T-cell (primary cell): ENCODE data around the gene PRKACA. TPM values are rescaled to one million over a fixed set of nuclear protein-coding genes. Genes with fewer than 3 reads are reported as not detected.
A peak's percentile ranks its signal among the peaks of the same experiment; 100 is the strongest.

Experiments used
- ATAC-seq, 4 experiments: fragments of 200-7000 bp in 3 of 4; fragments of 150-1000 bp in 1 of 4; cut with Tn5 transposase; replicated peaks in 1 of 4; 1 replicate in 3 of 4; 2 replicates in 1 of 4; pipeline ENCODE4 v1.10.0; 2021; ENCODE audit warnings: moderate library complexity in 3 of 4, mild to moderate bottlenecking in 2 of 4, moderate number of reproducible peaks in 1 of 4
- CTCF ChIA-PET, 2 donors: fragments of 300-600 bp; sonication (Branson Sonifier 250); formaldehyde crosslinking; loops; one replicate each; lab custom pipeline; 2022; ENCODE audit warnings: antibody characterized with exemption in 2 of 2; lab: Charles Lee
- POLR2A ChIA-PET, 2 donors: fragments of 300-600 bp; sonication (Branson Sonifier 250); formaldehyde crosslinking; loops; one replicate each; lab custom pipeline; 2022; ENCODE audit warnings: antibody characterized with exemption in 2 of 2; lab: Charles Lee
- DNase-seq, 35 experiments: peaks; one replicate each; pipeline versions ENCODE4 v3.0.0 to v3.0.0-alpha.2; 2013 to 2023
- H3K27ac ChIP-seq: one replicate; pipeline ENCODE4 v1.5.1; 2013; ENCODE audit warnings: low read length
- H3K27me3 ChIP-seq, 2 experiments: replicated peaks in 1 of 2; 1 replicate in 1 of 2; 2 replicates in 1 of 2; pipeline versions ENCODE4 v1.6.1 to v1.7.0; 2013; ENCODE audit warnings: low read length in 1 of 2, mixed read lengths in 1 of 2; ENCODE audit not compliant: control insufficient read depth in 2 of 2, insufficient read depth in 2 of 2; ENCODE audit errors: extremely low read depth in 1 of 2
- H3K36me3 ChIP-seq, 2 donors: 1 replicate in 1 of 2; 2 replicates in 1 of 2; pipeline versions ENCODE4 v1.6.1 to v1.7.0; 2013; ENCODE audit warnings: low read length in 1 of 2; ENCODE audit not compliant: control insufficient read depth in 2 of 2, insufficient read depth in 1 of 2; ENCODE audit errors: extremely low read depth in 1 of 2
- H3K4me1 ChIP-seq, 2 experiments: 1 replicate in 1 of 2; 2 replicates in 1 of 2; pipeline versions ENCODE4 v1.6.1 to v1.7.0; 2013; ENCODE audit warnings: low read length in 2 of 2, mixed read lengths in 1 of 2; ENCODE audit not compliant: insufficient read depth in 2 of 2, control insufficient read depth in 1 of 2; ENCODE audit errors: extremely low read depth in 1 of 2
- H3K4me3 ChIP-seq, 2 donors: 1 replicate in 1 of 2; 2 replicates in 1 of 2; pipeline versions ENCODE4 v1.5.1 to v1.7.0; 2013; ENCODE audit warnings: mild to moderate bottlenecking in 2 of 2, low read length in 1 of 2, moderate library complexity in 1 of 2; ENCODE audit not compliant: control insufficient read depth in 1 of 2; ENCODE audit errors: extremely low read depth in 1 of 2
- H3K9me3 ChIP-seq: 2 replicates; pipeline ENCODE4 v1.7.0; 2013
- H3K27ac Mint-ChIP-seq, 2 donors: one replicate each; pipeline ENCODE4 v1.8.0; 2020 to 2021; ENCODE audit warnings: mild to moderate bottlenecking in 2 of 2, mixed read lengths in 2 of 2
- H3K27me3 Mint-ChIP-seq, 2 donors: one replicate each; pipeline ENCODE4 v1.8.0; 2021 to 2022; ENCODE audit warnings: mixed read lengths in 2 of 2
- H3K36me3 Mint-ChIP-seq: one replicate; pipeline ENCODE4 v1.8.0; 2021; ENCODE audit warnings: mixed read lengths
- H3K4me1 Mint-ChIP-seq, 3 donors: one replicate each; pipeline ENCODE4 v1.8.0; 2020 to 2022; ENCODE audit warnings: mixed read lengths in 3 of 3, mild to moderate bottlenecking in 1 of 3
- H3K4me3 Mint-ChIP-seq, 3 donors: one replicate each; pipeline ENCODE4 v1.8.0; 2020 to 2022; ENCODE audit warnings: mild to moderate bottlenecking in 3 of 3, mixed read lengths in 3 of 3, moderate library complexity in 3 of 3
- H3K9me3 Mint-ChIP-seq, 3 donors: one replicate each; pipeline ENCODE4 v1.8.0; 2020 to 2022; ENCODE audit warnings: mixed read lengths in 3 of 3
- WGBS: methylation state at CpG from one replicate; pipeline ENCODE4 v1.1.5; 2013; ENCODE audit warnings: missing lambda C conversion rate; ENCODE audit not compliant: insufficient coverage; 5-methylcytosine and 5-hydroxymethylcytosine counted together
- total RNA-seq, 35 experiments: library from RNA in 6 of 35; stranded (reverse) in 6 of 35; fragments of 120-200 nt in 1 of 35; gene quantifications; one replicate each; pipeline versions ENCODE4 v1.2.1 to v1.2.4 and lab custom pipeline; 2013 to 2026

Gene PRKACA
- total RNA-seq, 5 donors from 2014 or later (not counting 1 experiment from before 2014, with no cell fraction given), result 43.0 to 53.5 (median 48.9) TPM

DNA sequence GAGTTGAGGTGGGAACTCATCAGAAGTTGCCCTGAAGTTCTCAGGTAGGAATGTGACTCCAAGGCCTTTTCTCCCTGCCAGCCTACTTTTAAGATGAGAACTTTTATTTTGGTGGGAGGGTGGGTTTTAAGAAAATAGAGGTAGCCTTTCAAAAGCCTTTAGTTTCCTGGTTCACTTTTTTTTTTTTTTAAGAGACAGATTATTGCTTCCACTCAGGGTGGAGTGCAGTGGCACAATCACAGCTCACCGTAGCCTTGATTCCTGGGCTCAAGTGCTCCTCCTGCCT, 34.9 kb downstream of the PRKACA start:
- H3K27ac ChIP-seq, result no peak overlapping the region
- peak overlapping the region; percentile 63 to 72 for H3K27ac Mint-ChIP-seq

DNA sequence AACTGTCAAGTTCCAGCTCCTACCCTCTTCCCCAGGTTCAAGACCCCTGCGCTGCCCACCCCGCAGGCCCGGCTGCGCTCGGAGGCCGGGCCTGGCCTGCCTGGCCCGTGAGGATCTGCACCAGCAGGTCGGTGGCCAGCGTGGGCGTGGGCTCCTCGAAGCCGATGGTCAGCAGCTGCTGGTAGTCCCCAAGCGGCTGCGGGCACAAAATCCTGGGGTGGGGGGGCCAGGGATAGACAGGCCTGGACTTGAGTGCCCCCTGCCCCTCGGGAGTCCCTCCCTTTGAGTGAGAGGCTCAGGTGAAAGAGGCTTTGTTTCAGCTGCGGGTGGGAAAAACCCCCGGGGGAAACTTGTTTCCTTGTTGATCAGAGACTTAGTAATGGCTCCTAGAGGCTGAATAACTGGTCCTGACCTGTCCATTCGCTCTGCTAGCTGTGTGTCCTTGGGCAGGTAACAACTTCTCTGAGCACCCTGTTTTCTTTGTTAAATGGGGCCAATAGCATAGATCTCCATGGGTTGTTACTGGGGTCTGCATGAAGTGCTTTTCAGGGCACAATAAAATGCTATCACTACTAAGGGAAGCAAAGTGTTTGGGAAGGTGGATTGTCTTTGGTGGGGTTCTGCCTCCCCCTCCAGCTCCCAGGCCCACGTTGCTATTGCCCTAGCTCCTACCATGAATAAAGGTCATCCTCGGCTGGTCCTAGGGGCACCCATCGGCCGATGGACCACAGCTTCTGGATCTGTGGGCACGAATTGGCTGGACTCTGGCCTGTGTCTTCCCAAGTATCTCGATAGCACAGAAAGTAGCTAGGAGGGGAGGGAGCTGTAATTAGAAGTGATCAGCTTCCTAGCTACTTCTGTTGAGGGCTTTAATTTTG, 35.5 kb downstream of the PRKACA start:
- peak in 18 of 35 experiments; percentile 3 to 73 (median 32) for DNase-seq
- ATAC-seq, result no peak
- peaks cover 20 to 24% (median 21%) of the 10 kb centered on the region in 3 donors for H3K4me1 Mint-ChIP-seq
- Histone ChIP-seq H3K4me1 (peaks cover 9 to 21% of the 10 kb centered on the region in 2 experiments), H3K27me3 (no peaks in the 10 kb centered on the region), H3K27ac (peak overlapping the region; percentile 68), H3K4me3 (peak overlapping the region; percentile 66 to 75), H3K36me3 (no peaks in the 10 kb centered on the region), H3K9me3 (no peaks in the 10 kb centered on the region)
- H3K4me3 Mint-ChIP-seq, result peak overlapping the region; percentile 85 to 93 (median 90)
- peak overlapping the region; percentile 91 to 93 for H3K27ac Mint-ChIP-seq
- WGBS, result 30% methylated on average over 19 of the region's 24 CpGs
- CTCF ChIA-PET, result interaction anchor here (0.5 to 2.0 kb wide), 6 partner anchors 34 to 196 kb away, joined by 3 to 10 read pairs (median 7); partner anchors contain the start of gene ASF1B (in 1 of the 2)
- H3K27me3 Mint-ChIP-seq, result no peaks in the 10 kb centered on the region
- H3K9me3 Mint-ChIP-seq, result no peaks in the 10 kb centered on the region
- POLR2A ChIA-PET, result interaction anchor here in 1 of 2 donors (0.7 kb wide), 1 partner anchor 109 kb away, joined by 3 read pairs; no protein-coding TSS in a partner anchor
- no peaks in the 10 kb centered on the region for H3K36me3 Mint-ChIP-seq

More for the DNA sequence above, 34.9 kb downstream of the PRKACA start:
- H3K36me3 Mint-ChIP-seq, result no peaks in the 10 kb centered on the region
- Histone ChIP-seq H3K4me3 (no peak overlapping the region), H3K36me3 (no peaks in the 10 kb centered on the region), H3K27me3 (no peaks in the 10 kb centered on the region), H3K9me3 (no peaks in the 10 kb centered on the region), H3K4me1 (peaks cover 9 to 21% of the 10 kb centered on the region in 2 experiments)
- H3K4me1 Mint-ChIP-seq, result peaks cover 20 to 24% (median 21%) of the 10 kb centered on the region in 3 donors
- ChIA-PET POLR2A (interaction anchor here in 1 of 2 donors (0.7 kb wide), 1 partner anchor 109 kb away, joined by 3 read pairs; no protein-coding TSS in a partner anchor), CTCF (interaction anchor here (0.5 to 2.0 kb wide), 5 partner anchors 49 to 907 kb away, joined by 4 to 10 read pairs (median 8); partner anchors contain the start of gene ASF1B (in 1 of the 2))
- peak overlapping the region; percentile 85 to 93 (median 90) for H3K4me3 Mint-ChIP-seq
- WGBS, result 71% methylated on average over 1 of the region's 1 CpG
- no peaks in the 10 kb centered on the region for H3K27me3 Mint-ChIP-seq
- DNase-seq, result no peak
- ATAC-seq, result no peak
- H3K9me3 Mint-ChIP-seq, result no peaks in the 10 kb centered on the region

DNA sequence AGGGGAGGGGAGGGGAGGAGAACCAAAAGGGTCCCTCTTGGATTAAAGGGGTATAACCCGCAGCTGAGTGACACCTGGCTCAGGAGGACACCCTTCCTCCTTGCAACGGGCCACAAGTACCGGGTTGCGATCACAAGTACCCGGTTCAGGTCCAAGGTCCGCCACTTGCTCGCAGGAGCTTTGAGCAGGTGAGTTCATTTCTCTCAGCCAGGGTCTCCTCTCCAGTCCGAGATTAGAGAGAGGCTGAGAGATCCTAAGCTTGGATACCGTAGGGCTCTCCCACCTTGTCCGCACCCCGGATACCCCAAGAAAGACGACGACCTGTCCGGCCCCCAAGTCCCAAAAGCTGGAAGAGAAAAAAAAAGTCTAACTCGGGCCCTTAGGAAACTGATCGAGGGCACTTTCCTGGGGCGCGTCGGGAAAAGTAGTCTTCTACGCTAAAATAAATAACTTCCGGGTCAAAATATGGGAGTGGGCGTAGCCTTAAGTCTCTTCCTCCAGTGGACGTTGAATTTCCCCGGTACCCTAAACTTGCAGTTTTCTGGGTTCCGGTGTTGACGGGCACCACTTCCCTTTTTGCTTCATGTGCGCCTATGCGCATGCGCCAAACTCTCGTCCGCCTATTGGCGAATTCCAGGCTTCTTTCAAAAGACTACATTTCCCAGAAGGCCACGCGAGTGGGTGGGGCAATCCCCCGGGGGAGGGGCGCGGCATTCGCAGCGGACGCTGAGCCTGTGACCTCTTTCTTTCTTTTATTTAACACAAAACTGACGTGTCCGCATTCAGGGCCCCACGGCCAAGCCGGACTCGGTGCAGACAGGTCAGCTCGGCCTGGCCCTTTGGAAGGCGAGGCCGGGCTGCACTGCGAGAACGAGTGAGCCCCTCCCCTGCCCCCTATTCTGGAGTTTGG, 36.4 kb downstream of the PRKACA start:
- H3K9me3 Mint-ChIP-seq, result no peaks in the 10 kb centered on the region
- Histone ChIP-seq H3K36me3 (no peaks in the 10 kb centered on the region), H3K9me3 (no peaks in the 10 kb centered on the region), H3K27me3 (no peaks in the 10 kb centered on the region), H3K27ac (peak overlapping the region; percentile 86), H3K4me1 (peaks cover 9 to 21% of the 10 kb centered on the region in 2 experiments), H3K4me3 (peak overlapping the region; percentile 66 to 75)
- H3K27me3 Mint-ChIP-seq, result no peaks in the 10 kb centered on the region
- DNase-seq (peak; percentile 96 to 100 (median 99)), ATAC-seq (peak; percentile 94 to 96 (median 95))
- H3K36me3 Mint-ChIP-seq, result no peaks in the 10 kb centered on the region
- H3K27ac Mint-ChIP-seq, result peak overlapping the region; percentile 91 to 93
- POLR2A ChIA-PET, result no interaction called here
- CTCF ChIA-PET, result interaction anchor here in 1 of 2 donors (0.6 to 2.0 kb wide), 5 partner anchors 34 to 195 kb away, joined by 3 to 8 read pairs (median 5); partner anchors contain the start of gene ASF1B
- peaks cover 20 to 24% (median 21%) of the 10 kb centered on the region in 3 donors for H3K4me1 Mint-ChIP-seq
- peak overlapping the region; percentile 85 to 93 (median 90) for H3K4me3 Mint-ChIP-seq
- WGBS, result under 1% methylated on average over 34 of the region's 50 CpGs

DNA sequence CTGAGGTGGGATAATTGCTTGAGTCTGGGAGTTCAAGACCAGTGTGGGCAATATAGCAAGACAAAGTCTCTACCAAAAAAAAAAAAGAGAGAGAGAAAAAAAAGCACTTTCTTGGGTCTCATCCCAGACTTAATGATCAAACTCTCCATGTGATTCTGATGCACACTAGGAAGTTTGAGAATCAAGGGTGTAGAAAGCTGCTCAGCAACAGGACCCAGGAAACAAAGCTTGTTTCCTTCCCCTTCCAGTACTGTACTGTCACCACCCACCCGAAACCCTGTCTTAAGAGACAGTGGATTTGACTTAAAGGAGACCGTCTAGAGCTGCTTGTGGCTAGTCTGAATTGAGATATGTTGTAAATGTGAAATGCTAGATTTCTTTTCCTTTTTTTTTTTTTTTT, 39.2 kb downstream of the PRKACA start:
- DNase-seq (no peak), ATAC-seq (no peak)
- no peaks in the 10 kb centered on the region for H3K9me3 Mint-ChIP-seq
- ChIA-PET POLR2A (no interaction called here), CTCF (interaction anchor here (0.6 to 1.3 kb wide), 5 partner anchors 17 to 553 kb away, joined by 3 to 7 read pairs (median 5); partner anchors contain the start of gene ASF1B (in 1 of the 2))
- Histone ChIP-seq H3K36me3 (no peaks in the 10 kb centered on the region), H3K27me3 (no peaks in the 10 kb centered on the region), H3K4me1 (peaks cover 24 to 41% of the 10 kb centered on the region in 2 experiments), H3K27ac (no peak overlapping the region), H3K9me3 (no peaks in the 10 kb centered on the region), H3K4me3 (no peak overlapping the region)
- no peak overlapping the region for H3K4me3 Mint-ChIP-seq
- peaks cover 30 to 39% (median 36%) of the 10 kb centered on the region in 3 donors for H3K4me1 Mint-ChIP-seq
- no peaks in the 10 kb centered on the region for H3K27me3 Mint-ChIP-seq
- H3K27ac Mint-ChIP-seq, result no peak overlapping the region
- no peaks in the 10 kb centered on the region for H3K36me3 Mint-ChIP-seq
- no CpG with 5 or more reads among the region's 2 CpGs for WGBS

DNA sequence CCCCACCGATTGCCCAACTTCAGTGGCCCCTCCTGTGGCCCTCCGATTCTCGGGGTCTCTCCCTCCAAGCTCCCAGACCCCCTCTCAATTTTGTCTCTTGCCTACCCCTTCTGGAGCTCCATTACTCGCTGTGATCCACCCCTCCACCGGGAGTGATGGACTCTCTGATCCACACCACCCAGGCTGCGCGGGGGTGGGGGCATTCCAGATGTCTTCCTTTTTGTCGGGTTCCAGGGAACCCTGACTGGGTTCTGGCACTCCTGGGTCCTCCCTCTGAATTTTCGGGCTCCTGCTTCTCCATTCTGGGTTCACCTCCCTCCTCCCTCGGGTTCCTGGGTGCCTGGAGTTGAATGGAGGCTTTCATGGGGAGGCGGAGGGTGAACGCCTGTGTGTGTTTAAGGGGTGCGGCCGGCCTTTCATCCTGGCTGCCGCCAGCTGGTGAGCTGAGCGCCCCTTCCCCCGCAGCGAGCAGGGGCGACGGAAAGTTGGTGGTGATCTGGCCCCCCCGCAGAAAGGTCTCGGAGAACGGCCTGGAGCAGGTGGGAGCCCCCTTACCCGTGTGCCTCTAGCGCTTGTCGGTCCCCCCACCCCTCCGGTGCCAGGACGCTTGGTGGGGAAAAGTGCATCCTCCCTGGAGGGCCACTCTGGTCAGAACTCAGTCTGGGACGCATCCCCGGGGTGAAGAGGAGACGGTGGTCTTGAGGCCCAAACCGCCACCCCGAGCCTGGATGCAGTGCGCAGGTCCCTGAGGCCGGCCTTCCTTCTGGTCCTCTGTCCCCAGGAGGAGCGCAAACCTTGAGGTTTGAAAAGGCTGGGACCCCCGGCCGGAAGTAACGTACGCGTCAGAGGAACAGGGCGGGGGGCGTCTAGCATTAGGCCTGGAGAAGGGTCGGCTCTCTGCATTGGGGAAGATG, 43.4 kb downstream of the PRKACA start:
- ChIA-PET POLR2A (interaction anchor here in 1 of 2 donors (1.1 kb wide), 1 partner anchor 15 kb away, joined by 3 read pairs; no protein-coding TSS in a partner anchor), CTCF (interaction anchor here in 1 of 2 donors (1.0 kb wide), 1 partner anchor 63 kb away, joined by 5 read pairs; the partner anchor contains the start of gene ASF1B)
- Mint-ChIP-seq H3K4me1 (peaks cover 9 to 22% (median 19%) of the 10 kb centered on the region in 3 donors), H3K27ac (peak overlapping the region; percentile 82 to 86), H3K9me3 (no peaks in the 10 kb centered on the region), H3K27me3 (no peaks in the 10 kb centered on the region), H3K4me3 (peak overlapping the region; percentile 88 to 97 (median 89)), H3K36me3 (no peaks in the 10 kb centered on the region)
- WGBS, result 3% methylated on average over 36 of the region's 44 CpGs
- ATAC-seq (peak; percentile 3 to 23 (median 12)), DNase-seq (peak in 3 of 35 experiments; percentile 26 to 38 (median 37))
- peaks cover 0 to 15% of the 10 kb centered on the region in 2 experiments for H3K27me3 ChIP-seq
- no peaks in the 10 kb centered on the region for H3K36me3 ChIP-seq
- peak overlapping the region; percentile 75 to 90 for H3K4me3 ChIP-seq
- H3K4me1 ChIP-seq, result peaks cover 17 to 38% of the 10 kb centered on the region in 2 experiments
- H3K9me3 ChIP-seq, result no peaks in the 10 kb centered on the region
- peak overlapping the region; percentile 66 for H3K27ac ChIP-seq
